A549 (cell line): Measurements from ENCODE around the gene MATR3. TPM values are rescaled to one million over a fixed set of nuclear protein-coding genes. Genes with fewer than 3 reads are reported as not detected.

Source experiments
- ATAC-seq, 2 experiments: fragments of 200-7000 bp in 1 of 2; fragments of >200 bp in 1 of 2; cut with Nextera tagmentation in 1 of 2; cut with Tn5 transposase in 1 of 2; 3 replicates each; pipeline versions ENCODE4 v1.8.0 to v1.9.1; 2018 to 2020; ENCODE audit warnings: mild to moderate bottlenecking in 1 of 2, moderate library complexity in 1 of 2
- CTCF ChIA-PET: fragments of 300-600 bp; sonication (Branson Sonifier 250); formaldehyde crosslinking; extraction: SDS; loops from one replicate; lab custom pipeline; 2021; ENCODE audit warnings: antibody characterized with exemption, inconsistent platforms; lab: Yijun Ruan, JAX
- POLR2A ChIA-PET: fragments of 350-600 bp; formaldehyde crosslinking; extraction: SDS; loops from one replicate; lab custom pipeline; 2021; ENCODE audit warnings: antibody characterized with exemption, inconsistent platforms; lab: Yijun Ruan, JAX
- DNase-seq, 2 experiments: peaks; one replicate each; pipeline versions ENCODE4 v3.0.0 to v3.0.0-alpha.2; 2011 to 2016; ENCODE audit warnings: low read depth in 1 of 2, low spot score in 1 of 2
- FAIRE-seq: peaks from 2 replicates; lab custom pipeline; 2011; peaks lifted over from hg19 to GRCh38; lab: Jason Lieb, UNC
- H3K27ac ChIP-seq, 2 experiments: fragments of >200 bp; sonication (Bioruptor Twin); formaldehyde crosslinking; 3 replicates each; pipeline ENCODE4 v1.5.1; 2016 to 2017
- H3K4me1 ChIP-seq: fragments of >200 bp; sonication (Bioruptor Twin); formaldehyde crosslinking; 3 replicates; pipeline ENCODE4 v1.6.1; 2016
- H3K4me2 ChIP-seq: fragments of >200 bp; sonication (Bioruptor Twin); formaldehyde crosslinking; 3 replicates; pipeline ENCODE4 v1.6.1; 2016
- H3K4me3 ChIP-seq: fragments of >200 bp; sonication (Bioruptor Twin); formaldehyde crosslinking; 3 replicates; pipeline ENCODE4 v1.5.1; 2016
- H3K9me3 ChIP-seq: fragments of >200 bp; sonication (Bioruptor Twin); formaldehyde crosslinking; 3 replicates; pipeline ENCODE4 v1.6.1; 2016
- ATOH8 ChIP-seq: fragments of 250-450 bp; sonication (Bioruptor Pico); IDR thresholded peaks from 2 replicates; pipeline ENCODE4 v1.5.0; 2020; ENCODE audit warnings: low read depth, mild to moderate bottlenecking, moderate library complexity
- CBX8 ChIP-seq: fragments of 200-600 bp; sonication (generic); IDR thresholded peaks from 2 replicates; pipeline ENCODE4 v1.6.1; 2016
- ELK1 ChIP-seq: fragments of 150-350 bp; IDR thresholded peaks from 2 replicates; pipeline ENCODE4 v1.6.1; 2014; ENCODE audit warnings: low read depth, mild to moderate bottlenecking, low read length
- EP300 ChIP-seq, 2 experiments: fragments of >200 bp; sonication (Bioruptor Twin); formaldehyde crosslinking; IDR thresholded peaks; 2 replicates in 1 of 2; 3 replicates in 1 of 2; pipeline ENCODE4 v1.6.1; 2016 to 2017
- FOSB ChIP-seq: fragments of 250-450 bp; sonication (Bioruptor Pico); IDR thresholded peaks from 2 replicates; pipeline ENCODE4 v1.5.0; 2020; ENCODE audit warnings: mild to moderate bottlenecking, moderate library complexity
- FOSL2 ChIP-seq, 2 experiments: fragments of 450-650 bp in 1 of 2; fragments of >200 bp in 1 of 2; sonication (Bioruptor Twin) in 1 of 2; formaldehyde crosslinking; IDR thresholded peaks; 2 replicates each; pipeline versions ENCODE4 v1.5.0 to v1.6.1; 2016 to 2020; ENCODE audit warnings: mild to moderate bottlenecking in 1 of 2, moderate library complexity in 1 of 2
- HOXB5 ChIP-seq: fragments of 250-450 bp; sonication (Bioruptor Pico); IDR thresholded peaks from 2 replicates; pipeline ENCODE4 v1.5.0; 2020; ENCODE audit warnings: mild to moderate bottlenecking, moderate library complexity
- JUN ChIP-seq, 2 experiments: fragments of >200 bp; sonication (Bioruptor Twin); formaldehyde crosslinking; IDR thresholded peaks; 2 replicates in 1 of 2; 3 replicates in 1 of 2; pipeline ENCODE4 v1.6.1; 2016 to 2017
- NR3C1 ChIP-seq: fragments of >200 bp; sonication (Bioruptor Twin); formaldehyde crosslinking; IDR thresholded peaks from 3 replicates; pipeline ENCODE4 v1.6.1; 2017
- PBX3 ChIP-seq: IDR thresholded peaks from 2 replicates; pipeline ENCODE4 v1.6.1; 2012
- POLR2A ChIP-seq: IDR thresholded peaks from 2 replicates; pipeline ENCODE4 v1.6.1; 2012; ENCODE audit warnings: mild to moderate bottlenecking, low read length
- RAD21 ChIP-seq, 2 experiments: fragments of >200 bp in 1 of 2; sonication (Bioruptor Twin) in 1 of 2; formaldehyde crosslinking in 1 of 2; IDR thresholded peaks in 1 of 2; conservative IDR thresholded peaks in 1 of 2; 2 replicates in 1 of 2; 3 replicates in 1 of 2; pipeline ENCODE4 v1.6.1; 2012 to 2018; ENCODE audit warnings: inconsistent platforms in 1 of 2
- RARB ChIP-seq: fragments of 250-450 bp; sonication (Bioruptor Pico); IDR thresholded peaks from 2 replicates; pipeline ENCODE4 v1.8.0; 2021; ENCODE audit warnings: mild to moderate bottlenecking, moderate library complexity
- RCOR1 ChIP-seq: fragments of 150-350 bp; IDR thresholded peaks from 2 replicates; pipeline ENCODE4 v1.6.1; 2014; ENCODE audit warnings: antibody characterized with exemption, low read length, low read depth
- REST ChIP-seq: fragments of 200-600 bp; sonication (generic); IDR thresholded peaks from 2 replicates; pipeline ENCODE4 v1.6.1; 2016; ENCODE audit warnings: antibody characterized with exemption, mild to moderate bottlenecking, moderate library complexity
- RNF2 ChIP-seq: fragments of 200-600 bp; sonication (generic); IDR thresholded peaks from 2 replicates; pipeline ENCODE4 v1.6.1; 2016; ENCODE audit warnings: low read depth, mild to moderate bottlenecking, antibody characterized with exemption, moderate library complexity, borderline replicate concordance
- TFCP2L1 ChIP-seq: fragments of 250-450 bp; sonication (Bioruptor Pico); IDR thresholded peaks from 2 replicates; pipeline ENCODE4 v1.5.0; 2021; ENCODE audit warnings: mild to moderate bottlenecking
- ZC3H11A ChIP-seq: fragments of 450-650 bp; IDR thresholded peaks from 2 replicates; pipeline ENCODE4 v1.6.1; 2014; ENCODE audit warnings: antibody characterized with exemption, mild to moderate bottlenecking
- WGBS: methylation state at CpG from one replicate; pipeline ENCODE4 v1.1.6; 2017; ENCODE audit errors: missing lambda C conversion rate; 5-methylcytosine and 5-hydroxymethylcytosine counted together
- polyA plus RNA-seq, 4 experiments: library from polyadenylated mRNA; depleted of rRNA in 3 of 4; stranded (reverse); fragments of >200 nt; fragmentation: RNase III in 1 of 4; extraction: RNeasy Plus Mini Kit Qiagen cat#74134 plus additional on column Dnase treatment in 1 of 4; gene quantifications; 2 replicates in 3 of 4; 3 replicates in 1 of 4; pipeline ENCODE4 v1.2.3, GENCODE V29; 2011 to 2017
- TF ChIP-seq, protein P1 (sequence below): fragments of >200 bp; sonication (Bioruptor Twin); formaldehyde crosslinking; IDR thresholded peaks from 3 replicates; pipeline ENCODE4 v1.5.1; 2016
- TF ChIP-seq, protein P2 (sequence below): IDR thresholded peaks from 2 replicates; pipeline ENCODE4 v1.6.1; 2012

MATR3 gene
- polyA plus RNA-seq, 2 of the 4 experiments (the other 2 are of a cell fraction), result 178 to 189 TPM

- no peak for ATAC-seq
- ChIA-PET POLR2A (no interaction called here), CTCF (interaction anchor here (0.8 kb wide), 1 partner anchor 15 kb away, joined by 5 read pairs; no protein-coding TSS in a partner anchor)
- no peak for FAIRE-seq
- H3K4me1 ChIP-seq, result peaks cover 34% of the 10 kb centered on the region
- WGBS, result 90% methylated on average over 3 of the region's 3 CpGs
- H3K4me3 ChIP-seq, result no peak overlapping the region
- H3K4me2 ChIP-seq, result no peak overlapping the region
- DNase-seq, result no peak
- TF ChIP-seq NR3C1 (no peak), EP300 (IDR thresholded peaks at IDR 0.05) (no peak), HOXB5 (no peak)
- TF ChIP-seq, protein P1, sequence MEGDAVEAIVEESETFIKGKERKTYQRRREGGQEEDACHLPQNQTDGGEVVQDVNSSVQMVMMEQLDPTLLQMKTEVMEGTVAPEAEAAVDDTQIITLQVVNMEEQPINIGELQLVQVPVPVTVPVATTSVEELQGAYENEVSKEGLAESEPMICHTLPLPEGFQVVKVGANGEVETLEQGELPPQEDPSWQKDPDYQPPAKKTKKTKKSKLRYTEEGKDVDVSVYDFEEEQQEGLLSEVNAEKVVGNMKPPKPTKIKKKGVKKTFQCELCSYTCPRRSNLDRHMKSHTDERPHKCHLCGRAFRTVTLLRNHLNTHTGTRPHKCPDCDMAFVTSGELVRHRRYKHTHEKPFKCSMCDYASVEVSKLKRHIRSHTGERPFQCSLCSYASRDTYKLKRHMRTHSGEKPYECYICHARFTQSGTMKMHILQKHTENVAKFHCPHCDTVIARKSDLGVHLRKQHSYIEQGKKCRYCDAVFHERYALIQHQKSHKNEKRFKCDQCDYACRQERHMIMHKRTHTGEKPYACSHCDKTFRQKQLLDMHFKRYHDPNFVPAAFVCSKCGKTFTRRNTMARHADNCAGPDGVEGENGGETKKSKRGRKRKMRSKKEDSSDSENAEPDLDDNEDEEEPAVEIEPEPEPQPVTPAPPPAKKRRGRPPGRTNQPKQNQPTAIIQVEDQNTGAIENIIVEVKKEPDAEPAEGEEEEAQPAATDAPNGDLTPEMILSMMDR, result no peak
- TF ChIP-seq, protein P2, sequence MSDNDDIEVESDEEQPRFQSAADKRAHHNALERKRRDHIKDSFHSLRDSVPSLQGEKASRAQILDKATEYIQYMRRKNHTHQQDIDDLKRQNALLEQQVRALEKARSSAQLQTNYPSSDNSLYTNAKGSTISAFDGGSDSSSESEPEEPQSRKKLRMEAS, result no peak
- no peak overlapping the region for H3K27ac ChIP-seq
- no peaks in the 10 kb centered on the region for H3K9me3 ChIP-seq
Measured at GRCh38 chr5:139377226-139377625, 83.7 kb downstream of the MATR3 start.

GRCh38 chr5:139378101-139378825 is 84.7 kb downstream of the MATR3 start:
- ChIA-PET CTCF (interaction anchor here (1.0 kb wide), 1 partner anchor 8 kb away, joined by 3 read pairs; no protein-coding TSS in a partner anchor), POLR2A (no interaction called here)
- no peak for DNase-seq
- Histone ChIP-seq H3K27ac (no peak overlapping the region; a peak in 1 of 6 replicates), H3K4me1 (peaks cover 34% of the 10 kb centered on the region), H3K9me3 (no peaks in the 10 kb centered on the region), H3K4me2 (no peak overlapping the region), H3K4me3 (no peak overlapping the region)
- WGBS, result 95% methylated on average over 37 of the region's 47 CpGs
- ATAC-seq, result no peak
- no peak for TF ChIP-seq TFCP2L1 (CRISPR knock-in tag)
- TF ChIP-seq FOSB, result no peak
- TF ChIP-seq ZC3H11A, result no peak
- TF ChIP-seq PBX3, result no peak
- TF ChIP-seq ELK1, result no peak
- TF ChIP-seq JUN (IDR thresholded peaks at IDR 0.05), result no peak
- TF ChIP-seq FOSL2 (IDR thresholded peaks at IDR 0.05), result no peak
- TF ChIP-seq FOSL2 (CRISPR knock-in tag; IDR thresholded peaks at IDR 0.05), result no peak
- no peak for FAIRE-seq

GRCh38 chr5:139378941-139379361 is 85.4 kb downstream of the MATR3 start:
- Histone ChIP-seq H3K4me2 (no peak overlapping the region), H3K4me1 (peaks cover 34% of the 10 kb centered on the region), H3K27ac (peak overlapping the region in 1 of 2 experiments; percentile 14; a peak in 2 of 6 replicates), H3K9me3 (no peaks in the 10 kb centered on the region), H3K4me3 (no peak overlapping the region)
- POLR2A ChIA-PET, result no interaction called here
- WGBS, result 93% methylated on average over 13 of the region's 13 CpGs
- ATAC-seq (no peak), DNase-seq (no peak), FAIRE-seq (no peak)
- CTCF ChIA-PET, result interaction anchor here (1.0 kb wide), 1 partner anchor 9 kb away, joined by 3 read pairs; no protein-coding TSS in a partner anchor
- TF ChIP-seq POLR2A (no peak), ELK1 (no peak), RAD21 (conservative IDR thresholded peaks at IDR 0.05 in 1 of 2, IDR thresholded peaks at IDR 0.05 in 1 of 2) (no peak), RNF2 (no peak), REST (no peak), RCOR1 (no peak), RARB (CRISPR knock-in tag) (no peak), CBX8 (no peak), ATOH8 (CRISPR knock-in tag) (no peak)
